ENCODE data around the gene NUTF2.

The NUTF2 gene

GRCh38 chr16:67806428-67807147 is 40.1 kb upstream of the NUTF2 start, which contains the start of the genes RANBP10 and TSNAXIP1:
RANBP10 (minus strand) TSS chr16:67806560; CDS start chr16:67806536, 24 bp downstream.
TSNAXIP1 (plus strand) TSS chr16:67806889; CDS start chr16:67807150, 261 bp downstream.
- Histone ChIP-seq H2AFZ (ENCODE audit: low read depth, low read length) (peak within 1 kb of the TSS; percentile 84), H3K4ac (ENCODE audit: low read depth in 1 of 2, low read length in 2 of 2) (peak within 1 kb of the TSS; percentile 35 to 84), H3K4me3 (ENCODE audit: insufficient read depth in 1 of 2, low read depth in 1 of 2, low read length in 2 of 2) (peak within 1 kb of the TSS; percentile 86 to 100), H2AK5ac (ENCODE audit: low read length, severe bottlenecking) (no peak within 1 kb of the TSS), H3K79me1 (replicated peaks; ENCODE audit: low read length, poor library complexity, severe bottlenecking) (peaks cover 8% of the 10 kb centered on the region), H3K36me3 (ENCODE audit: control insufficient read depth in 1 of 2, insufficient read depth in 2 of 2, low read depth in 1 of 2, low read length in 2 of 2) (peaks cover 12 to 22% of the 10 kb centered on the region in 2 experiments), H3K27ac (ENCODE audit: low read length, poor library complexity, severe bottlenecking) (no peak within 1 kb of the TSS), H3K9ac (ENCODE audit: low read length) (peak within 1 kb of the TSS; percentile 95), H4K8ac (ENCODE audit: low read length) (peak within 1 kb of the TSS; percentile 92), H4K91ac (ENCODE audit: low read length) (no peak within 1 kb of the TSS), H3K18ac (ENCODE audit: low read depth in 1 of 2, low read length in 2 of 2) (peak within 1 kb of the TSS in 1 of 2 experiments; percentile 16), H3K23ac (ENCODE audit: low read length in 2 of 2) (peak within 1 kb of the TSS in 1 of 2 experiments; percentile 20), H3K4me1 (ENCODE audit: control insufficient read depth, insufficient read depth, low read depth, low read length) (peaks cover 13% of the 10 kb centered on the region), H2BK5ac (ENCODE audit: low read depth, low read length, poor library complexity, severe bottlenecking) (peak within 1 kb of the TSS; percentile 79), H2BK12ac (ENCODE audit: low read length in 2 of 2) (peak within 1 kb of the TSS in 1 of 2 experiments; percentile 22), H3K4me2 (ENCODE audit: low read length, poor library complexity, severe bottlenecking) (peak within 1 kb of the TSS; percentile 94), H3K9me3 (ENCODE audit: control insufficient read depth, low read length) (no peaks in the 10 kb centered on the region), H2BK120ac (ENCODE audit: low read depth, low read length) (no peak within 1 kb of the TSS), H3K27me3 (ENCODE audit: control insufficient read depth in 1 of 2, insufficient read depth in 1 of 2, low read length in 2 of 2) (no peaks in the 10 kb centered on the region), H2BK15ac (ENCODE audit: low read depth, poor library complexity, severe bottlenecking) (no peak within 1 kb of the TSS), H3K14ac (ENCODE audit: low read length in 2 of 2) (peak within 1 kb of the TSS in 1 of 2 experiments; percentile 3)
- 0% methylated on average over 33 of the region's 54 CpGs for WGBS
- DNase-seq = peak; percentile 100

DNA sequence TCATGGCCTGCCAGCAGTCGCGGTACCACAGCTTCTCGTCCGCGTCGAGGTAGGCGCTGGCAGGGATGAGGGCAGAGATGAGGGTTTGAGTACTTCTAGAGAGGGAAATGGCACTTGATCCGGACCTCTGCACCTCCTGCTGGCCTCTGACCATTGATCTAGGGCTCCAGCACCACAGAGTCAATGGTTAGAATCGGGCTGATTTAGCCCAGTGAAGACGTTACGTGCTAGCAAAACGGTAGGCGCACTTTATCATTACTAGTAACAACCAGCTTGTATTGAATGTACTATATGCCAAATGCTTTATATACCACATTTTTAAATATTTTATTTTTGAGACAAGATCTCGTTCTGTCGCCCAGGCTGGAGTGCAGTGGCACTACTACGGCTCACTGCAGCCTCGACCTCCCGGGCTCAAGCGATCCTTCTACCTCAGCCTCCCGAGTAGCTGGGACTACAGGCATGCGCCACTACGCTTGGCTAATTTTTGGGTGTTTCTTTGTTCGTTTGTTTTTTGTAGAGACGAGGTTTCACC is 39.5 kb upstream of the NUTF2 start:
- H3K23ac ChIP-seq (ENCODE audit: low read length in 2 of 2) = no peak overlapping the region
- peaks cover 13% of the 10 kb centered on the region for H3K4me1 ChIP-seq (ENCODE audit: control insufficient read depth, insufficient read depth, low read depth, low read length)
- 50% methylated on average over 20 of the region's 24 CpGs for WGBS
- H3K79me1 ChIP-seq (replicated peaks; ENCODE audit: low read length, poor library complexity, severe bottlenecking) = peaks cover 8% of the 10 kb centered on the region
- H2BK120ac ChIP-seq (ENCODE audit: low read depth, low read length) = no peak overlapping the region
- peaks cover 7 to 19% of the 10 kb centered on the region in 2 experiments for H3K36me3 ChIP-seq (ENCODE audit: control insufficient read depth in 1 of 2, insufficient read depth in 2 of 2, low read depth in 1 of 2, low read length in 2 of 2)
- H4K8ac ChIP-seq (ENCODE audit: low read length) = peak overlapping the region; percentile 42
- no peak overlapping the region for H3K14ac ChIP-seq (ENCODE audit: low read length in 2 of 2)
- no peak overlapping the region for H3K4ac ChIP-seq (ENCODE audit: low read depth in 1 of 2, low read length in 2 of 2)
- H3K27me3 ChIP-seq (ENCODE audit: control insufficient read depth in 1 of 2, insufficient read depth in 1 of 2, low read length in 2 of 2) = no peaks in the 10 kb centered on the region
- no peak overlapping the region for H3K18ac ChIP-seq (ENCODE audit: low read depth in 1 of 2, low read length in 2 of 2)
- H2BK5ac ChIP-seq (ENCODE audit: low read depth, low read length, poor library complexity, severe bottlenecking) = no peak overlapping the region
- no peak overlapping the region for H2BK15ac ChIP-seq (ENCODE audit: low read depth, poor library complexity, severe bottlenecking)
- peak overlapping the region; percentile 95 for H3K9ac ChIP-seq (ENCODE audit: low read length)
- peak overlapping the region; percentile 19 for H2AFZ ChIP-seq (ENCODE audit: low read depth, low read length)
- no peaks in the 10 kb centered on the region for H3K9me3 ChIP-seq (ENCODE audit: control insufficient read depth, low read length)
- H3K4me3 ChIP-seq (ENCODE audit: insufficient read depth in 1 of 2, low read depth in 1 of 2, low read length in 2 of 2) = peak overlapping the region; percentile 69 to 100
- peak overlapping the region; percentile 84 for H3K4me2 ChIP-seq (ENCODE audit: low read length, poor library complexity, severe bottlenecking)
- no peak overlapping the region for H4K91ac ChIP-seq (ENCODE audit: low read length)
- DNase-seq = no peak
- no peak overlapping the region for H3K27ac ChIP-seq (ENCODE audit: low read length, poor library complexity, severe bottlenecking)
- no peak overlapping the region for H2BK12ac ChIP-seq (ENCODE audit: low read length in 2 of 2)
- no peak overlapping the region for H2AK5ac ChIP-seq (ENCODE audit: low read length, severe bottlenecking)

- Histone ChIP-seq H4K91ac (ENCODE audit: low read length) (no peak overlapping the region), H3K4me2 (ENCODE audit: low read length, poor library complexity, severe bottlenecking) (no peak overlapping the region), H3K4me1 (ENCODE audit: control insufficient read depth, insufficient read depth, low read depth, low read length) (peaks cover 4% of the 10 kb centered on the region), H3K18ac (ENCODE audit: low read depth in 1 of 2, low read length in 2 of 2) (no peak overlapping the region), H2BK15ac (ENCODE audit: low read depth, poor library complexity, severe bottlenecking) (no peak overlapping the region), H2BK5ac (ENCODE audit: low read depth, low read length, poor library complexity, severe bottlenecking) (no peak overlapping the region), H3K14ac (ENCODE audit: low read length in 2 of 2) (no peak overlapping the region), H2AFZ (ENCODE audit: low read depth, low read length) (no peak overlapping the region), H3K27ac (ENCODE audit: low read length, poor library complexity, severe bottlenecking) (no peak overlapping the region), H2BK120ac (ENCODE audit: low read depth, low read length) (no peak overlapping the region), H3K4me3 (ENCODE audit: insufficient read depth in 1 of 2, low read depth in 1 of 2, low read length in 2 of 2) (no peak overlapping the region), H3K4ac (ENCODE audit: low read depth in 1 of 2, low read length in 2 of 2) (no peak overlapping the region), H3K9me3 (ENCODE audit: control insufficient read depth, low read length) (no peaks in the 10 kb centered on the region), H3K79me1 (replicated peaks; ENCODE audit: low read length, poor library complexity, severe bottlenecking) (no peaks in the 10 kb centered on the region), H3K23ac (ENCODE audit: low read length in 2 of 2) (no peak overlapping the region), H3K27me3 (ENCODE audit: control insufficient read depth in 1 of 2, insufficient read depth in 1 of 2, low read length in 2 of 2) (no peaks in the 10 kb centered on the region), H3K9ac (ENCODE audit: low read length) (no peak overlapping the region), H2AK5ac (ENCODE audit: low read length, severe bottlenecking) (no peak overlapping the region), H4K8ac (ENCODE audit: low read length) (no peak overlapping the region), H2BK12ac (ENCODE audit: low read length in 2 of 2) (no peak overlapping the region), H3K36me3 (ENCODE audit: control insufficient read depth in 1 of 2, insufficient read depth in 2 of 2, low read depth in 1 of 2, low read length in 2 of 2) (no peaks in the 10 kb centered on the region)
- DNase-seq = no peak
- 100% methylated on average over 1 of the region's 1 CpG for WGBS
Observed at GRCh38 chr16:67811899-67812298, 34.8 kb upstream of the NUTF2 start.

- no peak overlapping the region for H3K9ac ChIP-seq (ENCODE audit: low read length)
- no peak overlapping the region for H3K27ac ChIP-seq (ENCODE audit: low read length, poor library complexity, severe bottlenecking)
- H3K36me3 ChIP-seq (ENCODE audit: control insufficient read depth in 1 of 2, insufficient read depth in 2 of 2, low read depth in 1 of 2, low read length in 2 of 2) = no peaks in the 10 kb centered on the region
- no peak overlapping the region for H2BK12ac ChIP-seq (ENCODE audit: low read length in 2 of 2)
- no peak overlapping the region for H3K4ac ChIP-seq (ENCODE audit: low read depth in 1 of 2, low read length in 2 of 2)
- H2AK5ac ChIP-seq (ENCODE audit: low read length, severe bottlenecking) = no peak overlapping the region
- H3K79me1 ChIP-seq (replicated peaks; ENCODE audit: low read length, poor library complexity, severe bottlenecking) = no peaks in the 10 kb centered on the region
- no peaks in the 10 kb centered on the region for H3K9me3 ChIP-seq (ENCODE audit: control insufficient read depth, low read length)
- H3K23ac ChIP-seq (ENCODE audit: low read length in 2 of 2) = no peak overlapping the region
- H3K14ac ChIP-seq (ENCODE audit: low read length in 2 of 2) = no peak overlapping the region
- H2BK5ac ChIP-seq (ENCODE audit: low read depth, low read length, poor library complexity, severe bottlenecking) = no peak overlapping the region
- H2AFZ ChIP-seq (ENCODE audit: low read depth, low read length) = no peak overlapping the region
- DNase-seq = no peak
- no peak overlapping the region for H4K91ac ChIP-seq (ENCODE audit: low read length)
- H3K4me3 ChIP-seq (ENCODE audit: insufficient read depth in 1 of 2, low read depth in 1 of 2, low read length in 2 of 2) = no peak overlapping the region
- no peak overlapping the region for H2BK15ac ChIP-seq (ENCODE audit: low read depth, poor library complexity, severe bottlenecking)
- no peaks in the 10 kb centered on the region for H3K4me1 ChIP-seq (ENCODE audit: control insufficient read depth, insufficient read depth, low read depth, low read length)
- WGBS = 86% methylated on average over 5 of the region's 8 CpGs
- no peak overlapping the region for H2BK120ac ChIP-seq (ENCODE audit: low read depth, low read length)
- H3K18ac ChIP-seq (ENCODE audit: low read depth in 1 of 2, low read length in 2 of 2) = no peak overlapping the region
- no peak overlapping the region for H3K4me2 ChIP-seq (ENCODE audit: low read length, poor library complexity, severe bottlenecking)
- no peak overlapping the region for H4K8ac ChIP-seq (ENCODE audit: low read length)
- H3K27me3 ChIP-seq (ENCODE audit: control insufficient read depth in 1 of 2, insufficient read depth in 1 of 2, low read length in 2 of 2) = no peaks in the 10 kb centered on the region
Observed at GRCh38 chr16:67814567-67814966, 32.2 kb upstream of the NUTF2 start.
